GM19099 (cell line): ENCODE results near the gene RPH3AL.

Experiments used
- POLR2A ChIP-seq: IDR thresholded peaks from 3 replicates; pipeline ENCODE4 v1.6.1; 2011; ENCODE audit warnings: low read depth; ENCODE audit not compliant: insufficient read length; ENCODE audit errors: extremely low read depth

RPH3AL gene

GRCh38 chr17:248337-249235 is 104.0 kb downstream of the RPH3AL start:
- TF ChIP-seq POLR2A = no peak

GRCh38 chr17:247767-248166 is 104.8 kb downstream of the RPH3AL start:
- no peak for TF ChIP-seq POLR2A

DNA sequence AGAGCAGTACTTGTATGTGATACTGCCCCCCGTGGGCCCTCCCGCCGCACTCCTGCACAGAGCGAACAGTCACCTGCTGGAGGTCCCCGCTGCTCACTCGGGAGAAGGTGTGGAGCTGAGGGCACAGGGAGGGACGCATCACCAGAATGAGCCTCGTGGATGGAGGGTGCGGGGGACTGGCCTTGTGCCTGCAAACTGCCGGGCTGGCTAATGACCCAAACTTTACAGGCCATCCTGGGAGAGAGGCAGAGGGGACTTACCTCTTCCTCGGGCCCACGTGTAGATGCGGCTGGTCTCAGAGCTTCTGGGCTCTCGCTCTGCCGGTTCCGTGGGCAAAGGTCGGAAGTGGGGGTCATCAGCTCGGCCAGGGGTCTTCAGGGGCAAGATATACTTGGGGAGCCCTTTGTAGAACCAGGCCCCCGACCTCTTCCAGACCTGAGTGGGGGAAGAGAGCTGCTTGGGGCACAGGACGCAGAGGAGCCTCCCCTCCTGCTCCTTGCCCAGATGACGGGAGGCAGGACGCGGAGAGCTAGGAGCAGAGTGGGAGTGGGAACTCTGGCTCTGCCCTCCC is 105.7 kb downstream of the RPH3AL start:
- TF ChIP-seq POLR2A = no peak

DNA sequence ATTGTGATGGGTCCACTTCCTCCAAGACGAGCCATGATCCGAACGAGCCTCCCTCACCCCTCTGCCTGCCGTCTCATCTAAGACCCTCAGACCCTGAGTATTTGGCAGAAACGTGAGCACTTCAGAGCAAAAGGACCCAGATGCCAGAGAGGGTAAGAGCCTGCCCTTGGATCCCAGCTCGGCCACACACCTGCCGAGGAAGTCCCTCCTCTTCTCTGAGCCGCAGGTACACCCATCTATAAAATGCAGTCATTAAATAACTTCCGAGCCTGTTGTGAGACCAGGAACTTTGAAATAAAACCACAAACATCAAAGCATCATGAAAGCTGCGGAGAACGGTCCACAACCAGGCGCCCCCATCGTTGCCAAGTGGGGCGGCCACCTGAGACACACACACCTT is 106.4 kb downstream of the RPH3AL start:
- no peak for TF ChIP-seq POLR2A

- TF ChIP-seq POLR2A = no peak
Observed at GRCh38 chr17:245611-246010, 107.0 kb downstream of the RPH3AL start.

GRCh38 chr17:245020-245419 is 107.6 kb downstream of the RPH3AL start:
- no peak for TF ChIP-seq POLR2A

GRCh38 chr17:238964-239259 is 113.7 kb downstream of the RPH3AL start:
- TF ChIP-seq POLR2A = no peak

GRCh38 chr17:238071-238963 is 114.3 kb downstream of the RPH3AL start:
- TF ChIP-seq POLR2A = no peak

GRCh38 chr17:237406-237955 is 115.1 kb downstream of the RPH3AL start:
- no peak for TF ChIP-seq POLR2A

DNA sequence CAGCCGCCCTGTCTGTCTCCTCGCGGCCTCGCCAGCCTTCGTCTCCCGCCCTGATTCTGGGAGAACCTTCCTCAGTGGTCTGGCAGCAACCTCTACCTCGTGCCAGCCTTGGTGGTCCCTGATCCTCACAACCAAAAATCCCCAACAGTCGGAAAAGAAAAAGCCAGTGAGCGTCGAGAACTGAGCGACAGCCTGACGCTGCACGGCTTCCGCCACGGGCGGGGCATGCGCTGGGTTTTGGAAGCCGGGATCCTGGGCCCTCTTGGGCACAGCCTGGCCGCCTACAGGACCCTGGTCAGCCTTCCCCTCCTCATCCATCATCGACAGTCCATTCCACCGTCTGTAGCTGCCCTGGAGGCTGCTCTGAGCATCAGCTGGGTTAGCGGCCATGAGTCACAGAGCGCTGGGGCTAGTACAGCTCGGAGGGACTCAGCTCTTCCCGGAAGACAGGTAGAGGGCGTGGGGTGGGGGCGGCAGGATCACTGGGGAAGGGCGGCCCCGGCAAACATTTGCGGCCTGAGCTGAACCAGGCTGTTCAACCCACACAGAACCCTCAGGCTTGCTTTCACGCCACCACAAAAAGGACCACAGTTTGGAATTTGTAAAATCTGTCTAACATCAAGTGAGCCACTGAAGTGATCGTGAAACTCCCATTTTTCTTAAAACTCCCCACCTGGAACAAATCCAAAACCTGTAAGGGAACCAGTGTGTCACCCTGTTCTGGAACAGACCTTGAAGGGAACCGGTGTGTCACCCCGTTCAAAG is 115.8 kb downstream of the RPH3AL start:
- no peak for TF ChIP-seq POLR2A

- no peak for TF ChIP-seq POLR2A
Observed at GRCh38 chr17:235831-236640, 116.6 kb downstream of the RPH3AL start.

- TF ChIP-seq POLR2A = no peak
Observed at GRCh38 chr17:233473-233941, 119.1 kb downstream of the RPH3AL start.

DNA sequence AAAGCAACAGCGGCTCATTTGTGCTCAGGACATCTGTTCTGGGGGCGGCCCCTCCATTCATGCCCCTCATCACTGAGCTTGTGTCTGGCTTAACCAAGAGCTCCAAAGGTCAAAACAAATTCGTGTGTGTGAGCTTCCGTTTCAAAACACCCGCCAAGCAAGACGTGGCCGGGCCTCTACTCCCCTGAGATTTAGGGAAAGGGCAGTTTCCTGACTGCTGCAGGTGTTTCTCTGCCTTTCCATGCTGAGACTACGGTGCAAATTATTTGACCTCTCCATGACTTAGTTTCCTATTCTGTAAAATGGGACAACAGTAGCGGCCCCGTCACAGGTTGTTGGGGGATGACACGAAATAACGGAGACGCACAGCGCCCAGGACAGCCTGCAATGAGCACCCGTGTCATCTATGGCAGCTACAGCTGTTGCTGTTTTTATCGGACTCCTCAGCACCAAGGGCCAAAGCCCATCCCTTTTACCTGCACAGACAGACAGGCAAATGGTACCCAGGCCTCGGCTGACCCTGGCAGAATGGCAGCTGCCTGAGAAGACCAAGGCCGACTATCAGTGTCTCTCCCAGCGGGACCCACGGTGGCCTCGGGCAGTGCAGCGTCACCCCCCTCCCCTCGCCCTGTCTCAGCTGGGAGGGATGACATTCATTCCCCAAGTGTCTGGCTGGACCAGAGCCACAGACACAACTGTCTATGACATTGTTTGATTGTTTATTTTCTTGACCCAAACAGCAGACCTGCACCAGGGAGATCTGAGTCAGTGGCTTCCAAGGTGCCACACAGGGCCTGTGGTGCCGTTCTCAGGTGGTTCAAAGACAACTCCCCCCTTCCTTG is 120.4 kb downstream of the RPH3AL start:
- no peak for TF ChIP-seq POLR2A

DNA sequence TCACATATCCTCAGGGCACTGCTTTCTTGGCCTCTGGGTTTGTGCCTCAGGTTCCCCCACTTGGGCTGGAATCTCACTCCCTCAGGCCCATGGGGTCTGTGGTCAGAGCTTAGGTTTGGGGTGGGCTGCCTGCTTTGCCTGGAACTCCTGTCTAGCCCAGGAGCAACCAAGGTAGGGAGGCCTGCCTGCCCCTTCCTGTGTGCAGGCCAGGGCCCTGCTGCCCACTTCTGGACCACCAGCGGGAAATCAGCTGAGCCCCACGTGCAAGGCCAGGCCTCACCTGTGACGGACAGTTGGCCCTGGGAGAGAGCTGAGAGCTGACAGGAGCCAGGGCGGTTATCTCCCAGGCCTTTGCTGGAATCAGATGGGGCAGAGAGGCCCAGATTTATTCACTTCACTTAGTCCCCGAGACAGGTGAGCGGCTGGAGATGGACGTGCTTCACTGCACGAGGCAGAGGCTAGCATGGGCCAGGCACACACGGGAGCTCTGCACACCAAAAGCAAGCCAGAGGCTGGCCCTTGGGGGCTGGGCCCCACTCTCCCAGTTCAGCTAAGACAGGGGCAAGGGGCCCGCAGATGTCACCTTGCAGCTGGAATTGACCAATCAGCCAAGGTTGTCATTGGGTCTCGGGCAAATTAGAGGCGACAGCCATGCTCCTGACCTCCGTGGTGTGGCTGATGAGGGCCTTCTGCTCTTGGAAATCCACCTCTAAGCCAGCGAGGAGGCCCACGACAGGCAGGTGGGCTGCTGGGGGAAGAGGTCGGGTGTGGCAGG is 121.2 kb downstream of the RPH3AL start:
- no peak for TF ChIP-seq POLR2A
